Measurements from ENCODE around the gene UBAC2.

The UBAC2 gene

GRCh38 chr13:99164226-99164625 lies 36.4 kb upstream of the UBAC2 start:
- no peak overlapping the region for H3K4me3 ChIP-seq (ENCODE audit: low read length)
- no peak overlapping the region for H3K9ac ChIP-seq (ENCODE audit: low read length)
- H3K36me3 ChIP-seq (ENCODE audit: control insufficient read depth, insufficient read depth, low read length): no peaks in the 10 kb centered on the region
- H3K27me3 ChIP-seq (ENCODE audit: control insufficient read depth, insufficient read depth, low read length): no peaks in the 10 kb centered on the region
- H3K4me1 ChIP-seq (ENCODE audit: control insufficient read depth, insufficient read depth, low read length): no peaks in the 10 kb centered on the region
- H3K9me3 ChIP-seq (ENCODE audit: control insufficient read depth, low read length): no peaks in the 10 kb centered on the region

DNA sequence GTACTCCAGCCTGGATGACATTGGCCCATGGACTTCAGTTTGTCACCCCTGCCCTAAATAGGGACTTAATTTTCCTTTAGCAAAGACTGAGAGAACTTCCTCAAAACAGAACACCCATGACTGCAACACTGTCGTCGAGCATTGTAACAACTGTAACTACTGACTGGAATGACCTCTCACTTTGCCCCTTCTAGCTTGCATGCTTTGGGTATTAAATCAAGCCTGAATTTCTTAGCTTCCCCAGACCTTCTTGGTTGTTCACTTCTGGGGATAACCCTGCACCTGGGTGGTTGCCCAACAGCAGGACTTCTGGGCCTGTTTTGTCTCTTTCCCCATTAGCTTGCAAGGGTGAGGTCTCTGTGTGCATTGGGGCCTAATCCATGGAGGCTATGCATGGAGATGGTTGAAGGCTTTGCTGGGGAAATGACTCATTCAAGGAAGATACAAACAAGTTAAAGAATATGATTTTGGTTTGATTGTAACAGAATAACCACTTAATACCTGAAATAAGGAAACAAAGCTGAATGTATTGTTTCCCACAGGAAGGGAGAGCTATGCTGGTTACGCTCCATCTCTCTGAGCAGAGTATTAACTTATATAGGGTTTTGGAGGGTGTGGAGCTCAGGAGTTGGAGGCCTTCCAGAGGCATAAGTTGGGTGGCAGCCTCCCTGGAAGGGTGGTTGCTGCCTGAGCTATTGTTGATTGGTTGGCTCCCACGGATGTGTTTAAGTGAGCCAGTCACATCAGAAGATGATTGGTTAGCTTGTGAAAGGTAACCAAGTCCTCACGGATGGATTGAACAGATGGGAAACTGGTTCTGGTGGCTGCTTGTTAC lies 34.7 kb upstream of the UBAC2 start:
- H3K36me3 ChIP-seq (ENCODE audit: control insufficient read depth, insufficient read depth, low read length): no peaks in the 10 kb centered on the region
- H3K4me1 ChIP-seq (ENCODE audit: control insufficient read depth, insufficient read depth, low read length): no peaks in the 10 kb centered on the region
- H3K9me3 ChIP-seq (ENCODE audit: control insufficient read depth, low read length): no peaks in the 10 kb centered on the region
- H3K4me3 ChIP-seq (ENCODE audit: low read length): no peak overlapping the region
- no peak overlapping the region for H3K9ac ChIP-seq (ENCODE audit: low read length)
- H3K27me3 ChIP-seq (ENCODE audit: control insufficient read depth, insufficient read depth, low read length): no peaks in the 10 kb centered on the region

GRCh38 chr13:99172951-99173350 lies 27.7 kb upstream of the UBAC2 start:
- H3K4me3 ChIP-seq (ENCODE audit: low read length): no peak overlapping the region
- no peaks in the 10 kb centered on the region for H3K9me3 ChIP-seq (ENCODE audit: control insufficient read depth, low read length)
- no peaks in the 10 kb centered on the region for H3K36me3 ChIP-seq (ENCODE audit: control insufficient read depth, insufficient read depth, low read length)
- H3K4me1 ChIP-seq (ENCODE audit: control insufficient read depth, insufficient read depth, low read length): no peaks in the 10 kb centered on the region
- H3K27me3 ChIP-seq (ENCODE audit: control insufficient read depth, insufficient read depth, low read length): peaks cover 11% of the 10 kb centered on the region
- H3K9ac ChIP-seq (ENCODE audit: low read length): no peak overlapping the region

- H3K9ac ChIP-seq (ENCODE audit: low read length): no peak overlapping the region
- H3K36me3 ChIP-seq (ENCODE audit: control insufficient read depth, insufficient read depth, low read length): no peaks in the 10 kb centered on the region
- H3K4me3 ChIP-seq (ENCODE audit: low read length): no peak overlapping the region
- peaks cover 11% of the 10 kb centered on the region for H3K27me3 ChIP-seq (ENCODE audit: control insufficient read depth, insufficient read depth, low read length)
- no peaks in the 10 kb centered on the region for H3K9me3 ChIP-seq (ENCODE audit: control insufficient read depth, low read length)
- no peaks in the 10 kb centered on the region for H3K4me1 ChIP-seq (ENCODE audit: control insufficient read depth, insufficient read depth, low read length)
Measured at GRCh38 chr13:99173606-99174005, 27.0 kb upstream of the UBAC2 start.

DNA sequence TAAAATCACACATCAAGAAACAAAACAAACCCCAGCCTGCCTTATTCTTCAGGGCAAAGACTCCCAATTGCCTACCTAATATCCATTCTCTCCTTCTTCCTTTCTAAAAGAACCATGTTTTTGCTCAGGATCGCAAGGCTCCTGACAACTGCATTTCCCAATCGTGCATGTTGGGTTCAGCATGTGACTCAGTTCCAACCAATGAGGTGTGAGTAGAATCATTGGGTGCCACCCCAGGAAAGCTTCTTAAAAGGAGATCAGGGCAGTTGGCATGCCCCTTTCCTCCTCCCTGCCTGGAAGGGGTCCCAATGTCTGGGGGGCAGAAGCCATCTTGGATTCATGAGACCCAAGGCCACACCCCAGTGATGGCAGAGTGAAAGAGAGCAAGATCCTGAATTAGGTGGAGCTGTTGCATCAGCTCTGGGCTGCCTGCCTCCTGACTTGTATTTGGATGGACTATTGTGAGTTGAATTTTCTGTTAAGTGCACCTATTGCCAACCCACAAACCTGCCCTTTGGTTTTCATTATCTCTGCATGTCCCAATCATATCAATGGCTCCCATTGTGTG lies 26.0 kb upstream of the UBAC2 start:
- H3K4me3 ChIP-seq (ENCODE audit: low read length): no peak overlapping the region
- H3K9me3 ChIP-seq (ENCODE audit: control insufficient read depth, low read length): no peaks in the 10 kb centered on the region
- no peak overlapping the region for H3K9ac ChIP-seq (ENCODE audit: low read length)
- H3K4me1 ChIP-seq (ENCODE audit: control insufficient read depth, insufficient read depth, low read length): no peaks in the 10 kb centered on the region
- peaks cover 11% of the 10 kb centered on the region for H3K27me3 ChIP-seq (ENCODE audit: control insufficient read depth, insufficient read depth, low read length)
- H3K36me3 ChIP-seq (ENCODE audit: control insufficient read depth, insufficient read depth, low read length): no peaks in the 10 kb centered on the region

GRCh38 chr13:99176309-99177276 lies 24.1 kb upstream of the UBAC2 start:
- H3K36me3 ChIP-seq (ENCODE audit: control insufficient read depth, insufficient read depth, low read length): no peaks in the 10 kb centered on the region
- H3K27me3 ChIP-seq (ENCODE audit: control insufficient read depth, insufficient read depth, low read length): peaks cover 11% of the 10 kb centered on the region
- H3K9me3 ChIP-seq (ENCODE audit: control insufficient read depth, low read length): no peaks in the 10 kb centered on the region
- no peaks in the 10 kb centered on the region for H3K4me1 ChIP-seq (ENCODE audit: control insufficient read depth, insufficient read depth, low read length)
- no peak overlapping the region for H3K9ac ChIP-seq (ENCODE audit: low read length)
- H3K4me3 ChIP-seq (ENCODE audit: low read length): no peak overlapping the region

DNA sequence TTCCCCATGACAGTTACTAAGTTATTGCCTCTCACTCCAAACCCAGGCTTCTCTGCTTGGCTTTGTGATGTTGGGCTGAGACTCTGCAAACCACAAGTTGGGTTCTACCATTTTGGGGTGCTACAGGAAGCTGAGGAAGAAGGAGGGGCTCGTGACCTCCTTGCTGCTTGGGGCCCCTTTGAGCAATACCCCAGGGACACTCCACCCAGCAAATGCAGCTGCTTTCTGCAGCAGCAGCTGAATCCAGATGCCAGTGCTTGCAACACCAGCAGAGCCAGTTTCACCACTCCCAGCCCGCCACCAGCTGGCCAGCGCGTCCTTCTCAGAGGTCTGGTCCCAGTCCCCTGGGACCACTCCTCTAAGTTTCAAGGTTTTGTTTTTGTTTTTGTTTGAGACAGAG lies 22.0 kb upstream of the UBAC2 start:
- Histone ChIP-seq H3K9me3 (ENCODE audit: control insufficient read depth, low read length) (no peaks in the 10 kb centered on the region), H3K36me3 (ENCODE audit: control insufficient read depth, insufficient read depth, low read length) (no peaks in the 10 kb centered on the region), H3K4me1 (ENCODE audit: control insufficient read depth, insufficient read depth, low read length) (no peaks in the 10 kb centered on the region)

GRCh38 chr13:99179460-99179859 lies 21.2 kb upstream of the UBAC2 start:
- Histone ChIP-seq H3K36me3 (ENCODE audit: control insufficient read depth, insufficient read depth, low read length) (no peaks in the 10 kb centered on the region), H3K4me1 (ENCODE audit: control insufficient read depth, insufficient read depth, low read length) (no peaks in the 10 kb centered on the region), H3K27me3 (ENCODE audit: control insufficient read depth, insufficient read depth, low read length) (peaks cover 11% of the 10 kb centered on the region), H3K9ac (ENCODE audit: low read length) (no peak overlapping the region), H3K9me3 (ENCODE audit: control insufficient read depth, low read length) (no peaks in the 10 kb centered on the region), H3K4me3 (ENCODE audit: low read length) (no peak overlapping the region)

More for the DNA sequence above, 22.0 kb upstream of the UBAC2 start:
- peaks cover 11% of the 10 kb centered on the region for H3K27me3 ChIP-seq (ENCODE audit: control insufficient read depth, insufficient read depth, low read length)
- H3K9ac ChIP-seq (ENCODE audit: low read length): no peak overlapping the region
- no peak overlapping the region for H3K4me3 ChIP-seq (ENCODE audit: low read length)

DNA sequence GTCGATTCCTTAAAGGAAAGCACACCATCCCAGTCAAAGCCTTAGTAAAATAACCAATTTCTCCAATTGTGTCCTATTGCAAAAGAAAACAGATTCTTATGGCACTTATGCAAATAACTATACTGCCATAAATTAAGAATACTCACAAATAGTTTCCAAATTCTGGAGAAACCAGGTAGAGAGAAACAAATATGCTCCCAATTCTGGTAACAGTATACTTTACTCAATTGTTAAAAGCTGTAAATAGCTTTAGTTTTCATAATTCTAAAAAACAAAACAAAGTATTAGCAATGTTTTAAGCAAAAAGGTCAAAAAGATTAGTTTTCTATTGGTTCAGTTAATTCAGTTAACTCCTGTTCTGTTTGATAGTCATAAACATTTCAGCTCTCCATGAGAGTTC lies 18.2 kb upstream of the UBAC2 start:
- H3K4me1 ChIP-seq (ENCODE audit: control insufficient read depth, insufficient read depth, low read length): no peaks in the 10 kb centered on the region
- no peaks in the 10 kb centered on the region for H3K27me3 ChIP-seq (ENCODE audit: control insufficient read depth, insufficient read depth, low read length)
- no peaks in the 10 kb centered on the region for H3K36me3 ChIP-seq (ENCODE audit: control insufficient read depth, insufficient read depth, low read length)
- H3K9ac ChIP-seq (ENCODE audit: low read length): no peak overlapping the region
- H3K4me3 ChIP-seq (ENCODE audit: low read length): no peak overlapping the region
- H3K9me3 ChIP-seq (ENCODE audit: control insufficient read depth, low read length): no peaks in the 10 kb centered on the region

- Histone ChIP-seq H3K36me3 (ENCODE audit: control insufficient read depth, insufficient read depth, low read length) (no peaks in the 10 kb centered on the region), H3K4me1 (ENCODE audit: control insufficient read depth, insufficient read depth, low read length) (no peaks in the 10 kb centered on the region), H3K27me3 (ENCODE audit: control insufficient read depth, insufficient read depth, low read length) (no peaks in the 10 kb centered on the region), H3K9ac (ENCODE audit: low read length) (no peak overlapping the region), H3K4me3 (ENCODE audit: low read length) (no peak overlapping the region), H3K9me3 (ENCODE audit: control insufficient read depth, low read length) (no peaks in the 10 kb centered on the region)
Measured at GRCh38 chr13:99185606-99186005, 15.0 kb upstream of the UBAC2 start.

DNA sequence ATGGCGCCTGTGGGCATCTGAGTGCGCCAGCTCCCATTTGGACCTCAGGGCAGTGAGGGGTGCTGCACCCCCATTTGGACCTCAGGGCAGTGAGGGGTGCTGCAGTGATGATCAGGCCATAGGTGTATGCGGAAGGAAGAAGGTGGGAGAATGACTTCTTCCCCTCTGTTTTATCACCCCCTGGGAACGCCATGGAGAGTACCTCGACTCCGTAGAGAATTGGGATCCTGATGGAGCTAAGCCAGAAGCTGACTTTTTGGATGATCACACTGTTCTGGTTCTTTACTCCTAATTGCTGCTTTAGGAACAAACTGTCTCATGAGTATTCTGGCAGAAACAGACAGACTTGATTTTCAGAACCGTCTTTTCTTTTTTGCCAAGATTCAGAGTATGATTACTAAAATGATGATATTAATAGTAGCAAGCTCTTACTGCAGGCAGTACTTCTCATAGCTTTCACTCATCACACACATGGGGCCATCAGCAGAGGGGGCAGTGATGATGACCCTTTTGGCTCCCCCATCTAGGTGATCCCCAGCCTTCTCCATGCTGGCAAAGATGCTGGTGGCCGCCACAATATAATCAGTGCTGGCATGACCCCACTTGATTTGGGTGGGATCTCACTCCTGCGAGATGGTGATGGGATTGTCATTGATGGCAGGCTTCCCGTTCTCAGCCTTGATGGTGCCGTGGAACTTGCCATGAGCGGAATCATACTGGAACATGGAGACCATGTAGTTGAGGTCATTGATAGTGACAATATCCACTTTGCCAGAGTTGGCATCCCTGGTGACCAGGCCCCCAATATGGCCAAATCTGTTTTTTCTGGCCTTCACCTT lies 10.3 kb upstream of the UBAC2 start:
- no peaks in the 10 kb centered on the region for H3K36me3 ChIP-seq (ENCODE audit: control insufficient read depth, insufficient read depth, low read length)
- H3K9me3 ChIP-seq (ENCODE audit: control insufficient read depth, low read length): no peaks in the 10 kb centered on the region
- H3K4me3 ChIP-seq (ENCODE audit: low read length): no peak overlapping the region
- no peaks in the 10 kb centered on the region for H3K27me3 ChIP-seq (ENCODE audit: control insufficient read depth, insufficient read depth, low read length)
- peaks cover 16% of the 10 kb centered on the region for H3K4me1 ChIP-seq (ENCODE audit: control insufficient read depth, insufficient read depth, low read length)
- H3K9ac ChIP-seq (ENCODE audit: low read length): no peak overlapping the region
